Mammary epithelial cell (primary cell): Measurements from ENCODE around the gene CA5A.

Source experiments
- CTCF ChIP-seq, 2 donors: IDR thresholded peaks in 1 of 2; conservative IDR thresholded peaks in 1 of 2; 2 replicates each; pipeline ENCODE4 v1.5.1; 2011 to 2012; ENCODE audit warnings: inconsistent platforms in 2 of 2, low read length in 2 of 2, mild to moderate bottlenecking in 2 of 2, control low read depth in 1 of 2, low read depth in 1 of 2; ENCODE audit not compliant: insufficient read depth in 1 of 2; ENCODE audit errors: extremely low read depth in 1 of 2
- EZH2 ChIP-seq: IDR thresholded peaks from 2 replicates; pipeline ENCODE4 v1.6.1; 2012; ENCODE audit warnings: low read length, inconsistent platforms, borderline replicate concordance

DNA sequence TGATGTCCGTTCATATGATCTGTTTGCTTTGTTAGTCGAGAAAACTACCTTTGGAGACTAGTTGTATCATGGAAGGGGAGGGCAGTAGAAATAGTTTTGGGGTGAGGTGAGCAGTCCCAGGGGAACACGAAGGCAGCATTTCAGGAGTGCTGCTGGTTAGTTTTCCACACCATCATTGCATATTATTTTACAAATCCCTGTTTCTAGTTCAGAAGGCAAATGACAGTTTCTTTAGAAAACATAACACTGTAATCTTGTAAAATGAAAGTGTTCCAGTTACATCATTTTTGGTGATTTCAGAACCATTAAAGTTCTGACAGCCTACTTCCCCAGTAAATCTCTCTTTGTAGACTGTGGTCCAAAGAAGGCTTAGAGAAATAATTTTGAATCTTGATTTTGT lies 40.3 kb upstream of the CA5A start:
- TF ChIP-seq CTCF (conservative IDR thresholded peaks at IDR 0.05 in 1 of 2, IDR thresholded peaks at IDR 0.05 in 1 of 2; ENCODE audit: extremely low read depth in 1 of 2, insufficient read depth in 1 of 2, low read depth in 1 of 2, low read length in 2 of 2) (no peak), EZH2 (no peak)
